SU-DHL-6 (cell line): ENCODE results near the gene NFIB.

ENCODE experiments used
- CTCF ChIP-seq: fragments of 200-600 bp; sonication (generic); IDR thresholded peaks from one replicate; pipeline ENCODE4 v1.5.1; 2017; ENCODE audit warnings: antibody characterized with exemption, mild to moderate bottlenecking, low read length, moderate library complexity; ENCODE audit not compliant: insufficient read depth, poor library complexity, severe bottlenecking
- EZH2phosphoT487 ChIP-seq: fragments of 200-600 bp; sonication (generic), shearing (Covaris generic); conservative IDR thresholded peaks from 2 replicates; pipeline ENCODE4 v1.6.1; 2018; ENCODE audit warnings: mild to moderate bottlenecking, antibody characterized with exemption, low read length, moderate library complexity, mixed read lengths

GRCh38 chr9:14220256-14220655, 93.7 kb downstream of the NFIB start:
- TF ChIP-seq EZH2phosphoT487, result no peak
- TF ChIP-seq CTCF, result no peak
